ENCODE data around the gene ADPRM. TPM values are rescaled to one million over a fixed set of nuclear protein-coding genes. Genes with fewer than 3 reads are reported as not detected.

ADPRM gene
- total and polyA plus RNA-seq, 12 donors = 3.5 to 7.3 (median 4.6) TPM

DNA sequence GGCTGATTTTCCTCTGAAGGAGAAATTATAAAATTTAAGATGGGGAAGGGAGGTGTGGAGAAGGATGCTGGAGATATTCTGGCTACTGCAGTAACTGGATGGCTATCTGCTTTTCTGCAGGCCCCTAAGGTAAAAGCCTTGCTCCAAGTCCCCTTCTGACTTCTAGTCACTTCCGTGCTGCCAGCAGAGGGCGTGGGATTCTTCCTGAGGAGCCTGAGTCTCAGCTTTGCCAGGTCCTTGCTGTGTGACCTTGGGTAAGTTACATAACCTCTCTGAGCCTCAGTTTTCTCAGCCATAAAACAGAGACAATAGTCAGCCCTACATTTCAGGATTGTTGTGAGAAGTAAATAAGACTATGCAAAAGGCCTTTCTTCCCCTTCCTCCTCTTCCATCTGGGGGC, 56.7 kb downstream of the ADPRM start:
- ATAC-seq (no peak), DNase-seq (peak in 1 of 2 donors; percentile 32)
- WGBS, 2 donors = 20 to 26% methylated on average over 2 of the region's 2 CpGs
- Histone ChIP-seq H3K4me1 (peaks cover 0 to 5% (median 0%) of the 10 kb centered on the region in 9 donors), H3K27me3 (peaks cover 0 to 17% (median 0%) of the 10 kb centered on the region in 7 donors), H3K9me3 (no peaks in the 10 kb centered on the region), H3K4me3 (no peak overlapping the region), H3K27ac (no peak overlapping the region), H3K36me3 (no peaks in the 10 kb centered on the region)
- intact Hi-C loops (cut with DNase I) = loop anchor here in 2 of 10 donors (5.0 kb wide), 2 partner anchors 68 to 93 kb away; no protein-coding TSS in a partner anchor
- TF ChIP-seq, protein P1, sequence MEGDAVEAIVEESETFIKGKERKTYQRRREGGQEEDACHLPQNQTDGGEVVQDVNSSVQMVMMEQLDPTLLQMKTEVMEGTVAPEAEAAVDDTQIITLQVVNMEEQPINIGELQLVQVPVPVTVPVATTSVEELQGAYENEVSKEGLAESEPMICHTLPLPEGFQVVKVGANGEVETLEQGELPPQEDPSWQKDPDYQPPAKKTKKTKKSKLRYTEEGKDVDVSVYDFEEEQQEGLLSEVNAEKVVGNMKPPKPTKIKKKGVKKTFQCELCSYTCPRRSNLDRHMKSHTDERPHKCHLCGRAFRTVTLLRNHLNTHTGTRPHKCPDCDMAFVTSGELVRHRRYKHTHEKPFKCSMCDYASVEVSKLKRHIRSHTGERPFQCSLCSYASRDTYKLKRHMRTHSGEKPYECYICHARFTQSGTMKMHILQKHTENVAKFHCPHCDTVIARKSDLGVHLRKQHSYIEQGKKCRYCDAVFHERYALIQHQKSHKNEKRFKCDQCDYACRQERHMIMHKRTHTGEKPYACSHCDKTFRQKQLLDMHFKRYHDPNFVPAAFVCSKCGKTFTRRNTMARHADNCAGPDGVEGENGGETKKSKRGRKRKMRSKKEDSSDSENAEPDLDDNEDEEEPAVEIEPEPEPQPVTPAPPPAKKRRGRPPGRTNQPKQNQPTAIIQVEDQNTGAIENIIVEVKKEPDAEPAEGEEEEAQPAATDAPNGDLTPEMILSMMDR (IDR thresholded peaks at IDR 0.05) = peak in 6 of 9 donors; percentile 18 to 41 (median 28)

DNA sequence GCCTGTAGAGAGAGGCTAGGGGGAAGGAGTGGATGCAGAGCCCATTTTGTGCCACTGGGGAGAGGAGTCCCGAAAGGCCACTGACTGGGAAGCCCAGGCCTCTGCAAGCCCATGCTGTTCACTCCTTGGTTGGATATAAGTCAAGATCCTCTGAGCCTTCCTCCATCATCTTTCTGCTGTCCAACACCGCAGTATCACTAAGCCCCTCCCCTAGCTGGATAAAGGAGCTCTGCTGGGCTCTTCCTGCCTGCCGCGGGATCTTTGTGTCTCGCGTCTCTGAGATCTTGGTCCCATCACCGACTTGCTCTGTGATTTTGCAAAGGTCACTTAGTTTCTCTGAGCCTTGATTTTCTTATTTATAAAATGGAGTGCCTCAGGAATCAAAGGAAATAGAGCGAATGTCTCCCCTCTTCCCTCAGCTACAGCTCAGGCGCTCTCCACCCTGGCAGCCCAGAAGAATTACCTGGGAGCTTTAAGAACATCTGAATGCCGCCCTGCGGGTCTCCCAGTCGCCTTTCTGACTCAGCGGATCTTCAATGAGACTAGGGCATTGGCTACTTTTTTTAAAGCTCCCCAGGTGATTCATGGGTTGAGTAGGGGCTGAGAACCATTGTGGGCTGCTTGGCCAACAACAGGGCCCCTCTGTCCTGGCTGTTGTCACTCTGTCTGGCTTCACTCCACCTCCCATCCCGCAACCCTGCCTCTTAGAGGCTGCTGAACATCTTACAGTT, 57.6 kb downstream of the ADPRM start:
- Histone ChIP-seq H3K27ac (no peak overlapping the region), H3K36me3 (no peaks in the 10 kb centered on the region), H3K9me3 (no peaks in the 10 kb centered on the region), H3K4me3 (no peak overlapping the region), H3K4me1 (peaks cover 0 to 5% (median 0%) of the 10 kb centered on the region in 9 donors), H3K27me3 (peaks cover 0 to 17% (median 0%) of the 10 kb centered on the region in 7 donors)
- DNase-seq (no peak), ATAC-seq (no peak)
- 25 to 30% methylated on average over 14 of the region's 14 CpGs for WGBS, 2 donors
- intact Hi-C loops (cut with DNase I) = loop anchor here in 2 of 10 donors (5.0 kb wide), 2 partner anchors 67 to 92 kb away; no protein-coding TSS in a partner anchor
- TF ChIP-seq, protein P1 (IDR thresholded peaks at IDR 0.05) = no peak

DNA sequence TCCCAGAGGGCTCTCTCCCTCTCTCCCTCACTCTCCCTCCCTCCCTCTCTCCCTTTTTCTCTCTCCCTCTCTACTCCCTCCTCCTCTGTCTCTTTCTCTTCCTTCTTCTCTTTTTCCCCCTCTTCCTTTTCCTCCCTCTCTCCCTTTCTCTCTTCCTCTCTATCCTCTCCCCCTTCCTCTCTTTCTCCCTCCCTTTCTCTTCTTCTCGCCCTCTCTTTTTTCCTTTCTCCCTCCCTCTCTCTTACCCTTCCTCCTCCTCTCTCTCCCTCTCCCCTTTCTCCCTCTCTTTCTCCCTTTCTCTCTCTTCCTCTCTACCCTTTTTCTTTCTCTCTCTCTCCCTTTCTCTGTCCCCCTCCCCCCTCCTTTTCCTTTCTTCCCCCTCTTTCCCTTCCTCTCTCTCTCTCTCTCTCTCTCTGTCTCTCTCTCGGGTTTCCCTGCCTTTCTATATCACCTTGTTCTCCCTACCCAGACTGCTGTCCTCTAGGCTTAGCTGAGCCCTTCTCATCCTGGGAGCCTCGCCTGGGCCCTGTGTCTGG, 58.3 kb downstream of the ADPRM start:
- Histone ChIP-seq H3K4me1 (peaks cover 0 to 5% (median 0%) of the 10 kb centered on the region in 9 donors), H3K27me3 (peaks cover 0 to 18% (median 0%) of the 10 kb centered on the region in 7 donors), H3K4me3 (no peak overlapping the region), H3K36me3 (no peaks in the 10 kb centered on the region), H3K9me3 (no peaks in the 10 kb centered on the region), H3K27ac (no peak overlapping the region)
- 78% methylated on average over 3 of the region's 3 CpGs for WGBS, 2 donors
- intact Hi-C loops (cut with DNase I) = no loop called here
- TF ChIP-seq, protein P1 (IDR thresholded peaks at IDR 0.05) = no peak
- DNase-seq (no peak), ATAC-seq (no peak)

DNA sequence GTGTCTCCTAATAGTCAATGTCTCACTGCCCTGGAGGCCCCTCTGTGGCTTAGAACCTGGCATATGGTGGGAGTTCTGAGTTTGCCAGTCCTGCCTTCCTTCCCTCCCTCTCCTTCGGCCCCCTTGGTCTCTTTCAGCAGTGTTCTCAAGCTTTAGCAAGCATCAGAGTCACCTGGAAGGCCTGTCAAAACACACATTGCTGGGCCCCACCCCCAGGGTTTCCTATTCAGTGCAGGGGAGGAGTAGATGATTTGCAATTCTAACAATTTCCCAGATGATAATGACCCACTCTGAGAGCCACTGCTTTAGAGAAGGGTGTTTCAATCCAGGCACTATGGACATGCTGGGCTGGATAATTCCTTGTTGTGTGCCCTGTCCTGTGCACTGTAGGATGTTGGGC, 58.8 kb downstream of the ADPRM start:
- Histone ChIP-seq H3K36me3 (no peaks in the 10 kb centered on the region), H3K27me3 (peaks cover 0 to 17% (median 0%) of the 10 kb centered on the region in 7 donors), H3K4me3 (no peak overlapping the region), H3K27ac (no peak overlapping the region), H3K4me1 (peaks cover 0 to 5% (median 0%) of the 10 kb centered on the region in 9 donors), H3K9me3 (no peaks in the 10 kb centered on the region)
- DNase-seq (no peak), ATAC-seq (no peak)
- intact Hi-C loops (cut with DNase I) = no loop called here
- TF ChIP-seq, protein P1 (IDR thresholded peaks at IDR 0.05) = no peak
- 50 to 72% methylated on average over 1 of the region's 1 CpG for WGBS, 2 donors

Measured in heart right ventricle (tissue), 16 donors.